HG02759 (cell line): ENCODE measurements around the gene ZBTB17.
"Not testable (repeated sequence)": the region's sequence is repeated elsewhere in the genome, so short reads cannot be mapped to it uniquely, and the experiment has no call there.

Source experiments
- ATAC-seq: cut with Tn5 transposase; IDR thresholded peaks from one replicate; pipeline ENCODE4 v1.9.1; 2021; ENCODE audit warnings: mild to moderate bottlenecking, moderate library complexity; ENCODE audit not compliant: unreplicated experiment

ZBTB17 gene

DNA sequence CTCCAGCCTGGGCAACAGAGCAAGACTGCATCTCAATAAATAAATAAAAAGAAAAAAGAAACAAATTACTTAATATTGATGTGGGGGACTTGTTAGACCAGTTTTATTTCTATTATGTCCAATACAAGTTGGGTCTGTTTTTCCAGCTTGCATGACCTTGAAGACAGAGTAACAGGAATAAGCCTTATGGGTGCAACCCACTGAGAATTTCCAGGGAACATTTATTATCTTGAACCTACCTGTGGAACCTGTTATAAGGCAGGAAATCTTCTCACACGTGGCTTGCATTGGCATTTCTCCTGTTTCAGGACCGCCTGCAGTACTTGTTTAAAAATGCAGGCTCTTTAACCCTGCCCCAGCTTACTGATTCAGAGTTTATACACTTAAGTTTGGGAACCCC lies 64.0 kb downstream of the ZBTB17 start:
- no peak for ATAC-seq

DNA sequence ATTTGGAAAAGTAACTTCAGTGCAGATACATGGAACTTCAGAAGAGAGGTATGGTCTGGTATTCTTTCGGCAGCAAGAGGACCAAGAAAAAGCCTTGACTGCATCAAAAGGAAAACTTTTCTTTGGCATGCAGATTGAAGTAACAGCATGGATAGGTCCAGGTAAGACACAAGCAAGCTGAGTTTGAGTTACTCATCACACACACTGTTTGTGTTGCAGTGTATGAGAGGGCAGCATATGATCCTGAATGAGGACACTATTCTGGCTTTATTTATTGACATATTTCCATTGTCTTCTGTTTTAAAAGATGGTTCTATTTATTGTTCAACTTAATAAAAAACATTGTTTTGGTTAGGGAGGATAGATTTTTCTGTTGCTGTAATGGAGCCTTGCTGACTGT lies 64.8 kb downstream of the ZBTB17 start:
- ATAC-seq = no peak

- ATAC-seq = no peak
These were observed 67.3 kb downstream of the ZBTB17 start for GRCh38 chr1:15908597-15908996.

DNA sequence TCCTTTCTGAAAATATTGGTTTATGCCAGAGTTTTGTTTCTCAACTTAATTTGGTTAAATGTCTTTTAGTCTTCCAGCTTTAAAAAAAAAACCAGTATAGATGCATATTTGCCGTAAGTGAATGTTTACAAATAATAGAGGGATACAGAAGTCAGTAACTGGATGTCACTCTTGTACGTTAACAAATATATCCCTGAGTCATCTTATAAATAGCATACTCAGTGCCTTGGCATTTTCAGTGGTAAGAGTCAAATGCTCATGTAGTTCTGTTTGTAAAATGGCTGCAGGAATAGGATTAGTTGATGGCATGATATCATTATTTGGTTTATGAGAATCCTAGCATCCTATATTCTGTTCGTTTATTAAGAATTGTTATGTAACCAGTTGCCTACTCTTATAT lies 73.0 kb downstream of the ZBTB17 start:
- no peak for ATAC-seq

DNA sequence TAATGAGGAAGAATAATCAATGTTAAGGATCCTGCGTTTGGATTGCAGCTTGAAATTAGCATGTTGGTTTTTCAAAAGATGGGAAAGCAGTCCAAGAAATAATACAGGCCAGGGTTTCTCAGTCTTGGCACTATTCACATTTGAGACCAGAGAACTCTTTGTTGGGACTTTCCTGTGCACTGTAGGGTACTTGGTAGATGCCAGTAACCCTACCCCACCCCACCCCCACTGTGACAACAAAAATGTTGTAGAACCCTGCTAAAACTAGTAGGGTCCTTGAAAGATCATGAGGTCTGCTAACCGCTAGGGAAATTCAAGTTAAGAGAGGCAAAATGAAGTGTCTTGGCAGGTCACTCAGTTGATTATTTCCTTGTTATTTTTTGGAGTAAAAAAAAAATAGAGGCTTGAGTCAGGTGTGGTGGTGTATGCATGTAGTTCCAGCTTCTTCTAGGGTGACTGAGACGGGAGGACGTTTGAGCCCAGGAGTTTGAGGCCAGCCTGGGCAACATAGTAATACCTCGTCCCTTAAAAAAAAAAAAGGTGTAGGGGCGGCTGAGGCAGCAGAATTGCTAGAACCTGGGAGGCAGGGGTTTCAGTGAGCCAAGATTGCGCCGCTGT lies 75.1 kb downstream of the ZBTB17 start:
- ATAC-seq = no peak

DNA sequence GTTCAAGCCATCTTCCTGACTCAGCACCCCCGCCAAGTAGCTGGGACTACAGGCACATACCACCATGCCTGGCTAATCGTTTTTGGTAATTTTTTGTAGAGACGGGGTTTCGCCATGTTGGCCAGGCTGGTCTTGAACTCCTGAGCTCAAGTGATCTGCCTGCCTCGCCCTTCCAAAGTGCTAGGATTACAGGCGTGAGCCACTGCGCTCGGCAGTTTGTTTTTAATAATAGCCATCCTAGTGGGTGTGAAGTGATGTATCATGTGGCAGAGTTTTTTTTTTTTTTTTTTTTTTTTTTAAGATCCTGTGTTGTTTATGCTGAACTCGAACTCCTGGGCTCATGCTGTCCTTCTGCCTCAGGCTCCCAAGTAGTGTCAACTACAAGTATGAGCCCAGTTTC lies 76.6 kb downstream of the ZBTB17 start:
- ATAC-seq = no peak

DNA sequence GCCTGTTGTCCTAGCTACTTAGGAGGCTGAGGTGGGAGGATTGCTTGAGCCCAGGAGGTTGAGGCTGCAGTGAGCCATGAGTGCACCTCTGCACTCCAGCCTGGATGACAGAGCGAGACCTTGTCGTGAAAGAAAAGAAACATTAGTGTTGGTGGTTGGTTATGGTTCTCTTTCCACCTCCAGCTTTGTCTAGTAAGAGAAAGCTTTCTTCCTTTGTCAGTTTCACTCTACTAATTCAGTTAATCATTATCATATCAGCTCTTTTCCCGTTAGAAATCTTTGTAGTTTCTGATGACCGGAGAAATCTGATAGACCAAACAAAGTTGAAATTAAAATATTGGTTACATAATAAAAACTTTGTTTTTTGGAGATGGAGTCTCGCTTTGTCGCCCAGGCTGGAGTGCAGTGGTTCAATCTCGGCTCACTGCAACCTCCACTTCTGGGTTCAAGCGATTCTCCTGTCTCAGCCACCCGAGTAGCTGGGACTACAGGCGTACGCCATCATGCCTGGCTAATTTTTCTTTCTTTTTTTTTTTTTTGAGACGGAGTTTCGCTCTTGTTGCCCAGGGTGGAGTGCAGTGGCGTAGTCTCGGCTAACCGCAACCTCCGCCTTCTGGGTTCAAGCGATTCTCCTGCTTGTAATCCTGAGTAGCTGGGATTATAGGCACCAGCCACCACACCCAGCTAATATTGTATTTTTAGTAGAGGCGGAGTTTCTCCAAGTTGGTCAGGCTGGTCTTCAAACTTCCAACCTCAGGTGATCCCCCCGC lies 78.9 kb downstream of the ZBTB17 start:
- ATAC-seq = not testable (repeated sequence)

- ATAC-seq = no peak
These were observed 80.7 kb downstream of the ZBTB17 start for GRCh38 chr1:15895233-15895632.

DNA sequence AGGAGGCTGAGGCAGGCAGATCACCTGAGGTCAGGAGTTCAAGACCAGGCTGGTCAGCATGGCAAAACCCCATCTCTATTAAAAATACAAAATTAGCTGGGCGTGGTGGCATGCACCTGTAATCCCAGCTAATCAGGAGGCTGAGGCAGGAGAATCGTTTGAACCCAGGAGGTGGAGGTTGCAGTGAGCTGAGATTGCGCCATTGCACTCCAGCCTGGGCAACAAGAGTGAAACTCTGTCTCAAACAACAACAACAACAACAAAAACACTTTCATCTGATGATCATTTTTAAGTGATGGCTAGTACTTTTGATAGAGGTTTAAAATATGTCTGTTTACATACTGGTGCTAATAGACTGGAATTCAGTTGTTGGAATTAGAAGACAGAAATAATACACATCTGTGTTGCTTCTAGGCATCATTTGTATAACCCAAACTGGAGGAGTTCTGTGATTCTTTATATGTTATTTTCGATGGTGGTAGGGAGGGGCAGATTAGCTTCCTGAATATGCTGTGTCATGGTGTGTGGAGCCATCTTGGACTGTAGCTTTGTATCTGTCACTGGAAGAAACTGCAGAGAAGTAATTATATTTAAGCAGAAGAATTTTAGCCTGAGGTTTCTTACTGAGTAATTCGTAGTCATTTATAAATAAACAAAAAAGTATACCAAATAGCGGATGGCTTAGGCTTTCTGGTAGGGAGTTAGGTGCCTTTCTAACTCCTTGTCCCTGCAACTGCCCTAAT lies 82.9 kb downstream of the ZBTB17 start:
- not testable (repeated sequence) for ATAC-seq
